Bronchial epithelial cell (primary cell): ENCODE measurements around the gene ZNF441. TPM values are rescaled to one million over a fixed set of nuclear protein-coding genes. Genes with fewer than 3 reads are reported as not detected.
"Not testable (repeated sequence)": the region's sequence is repeated elsewhere in the genome, so short reads cannot be mapped to it uniquely, and the experiment has no call there.

Experiments used
- DNase-seq: peaks from one replicate; pipeline ENCODE4 v3.0.0-alpha.2; 2010; ENCODE audit warnings: low read depth
- FAIRE-seq: peaks from 2 replicates; lab custom pipeline; 2011; peaks lifted over from hg19 to GRCh38; lab: Jason Lieb, UNC
- H3K27me3 ChIP-seq: 2 replicates; pipeline ENCODE4 v1.5.1; 2011; ENCODE audit warnings: low read length; ENCODE audit not compliant: control insufficient read depth, insufficient read depth
- H3K36me3 ChIP-seq: 2 replicates; pipeline ENCODE4 v1.5.1; 2011; ENCODE audit warnings: low read length; ENCODE audit not compliant: control insufficient read depth, insufficient read depth
- H3K4me3 ChIP-seq: 2 replicates; pipeline ENCODE4 v1.5.1; 2011; ENCODE audit warnings: mild to moderate bottlenecking, low read depth, low read length, control low read depth
- total RNA-seq: library from RNA; depleted of rRNA; stranded (reverse); fragments of >200 nt; gene quantifications from 2 replicates; pipeline ENCODE4 v1.2.1, GENCODE V29; 2014
- TF ChIP-seq, protein P1 (sequence below): IDR thresholded peaks from 2 replicates; pipeline ENCODE4 v1.5.1; 2011; ENCODE audit warnings: mild to moderate bottlenecking, moderate library complexity, low read length, control low read depth, inconsistent platforms; ENCODE audit not compliant: insufficient read depth, severe bottlenecking

The ZNF441 gene
- total RNA-seq, 1 donor from 2014 or later: 7.6 TPM

DNA sequence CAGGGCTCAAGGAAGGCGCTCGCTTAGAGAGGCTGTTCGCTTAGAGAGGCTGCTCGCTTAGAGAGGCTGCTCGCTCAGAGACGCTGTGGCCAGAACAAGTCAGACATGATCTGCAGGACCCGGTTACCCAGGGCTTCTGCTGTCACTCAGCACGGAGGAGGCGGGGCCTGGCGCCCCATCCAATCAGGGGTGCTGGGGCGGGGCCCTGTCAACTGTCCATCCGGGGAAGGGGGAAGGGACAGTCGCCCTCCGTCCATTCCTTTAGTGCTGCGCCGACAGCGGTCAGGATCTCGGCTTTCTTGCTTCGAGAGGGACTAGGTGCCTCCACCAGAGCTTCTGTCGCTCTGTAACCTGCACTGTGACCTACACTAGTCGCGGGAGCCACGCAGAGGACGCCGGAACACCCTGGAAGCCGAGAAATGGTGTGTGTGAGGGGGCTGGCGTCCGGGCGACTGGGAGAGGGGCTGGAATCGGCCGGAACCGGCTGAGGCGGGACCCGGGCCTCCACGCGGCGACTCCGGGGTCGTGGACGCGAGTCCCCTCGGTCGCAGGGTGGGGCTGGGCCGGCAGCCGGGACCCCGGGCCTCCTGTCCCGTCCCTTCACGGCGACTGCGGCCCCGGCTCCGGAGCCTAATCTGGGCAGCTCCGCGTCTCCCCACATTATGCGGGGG is 47.4 kb downstream of the ZNF441 start, which contains the start of gene ZNF440:
Gene ZNF440, plus strand, starts transcription at position 245 of the 671 bp plus-strand sequence. Its CDS starts 175 bp downstream, at position 420.
- H3K4me3 ChIP-seq: peak within 1 kb of the TSS; percentile 96
- DNase-seq: peak; percentile 87
- no peaks in the 10 kb centered on the region for H3K27me3 ChIP-seq
- no peak for FAIRE-seq
- H3K36me3 ChIP-seq: peaks cover 1% of the 10 kb centered on the region
- TF ChIP-seq, protein P1, sequence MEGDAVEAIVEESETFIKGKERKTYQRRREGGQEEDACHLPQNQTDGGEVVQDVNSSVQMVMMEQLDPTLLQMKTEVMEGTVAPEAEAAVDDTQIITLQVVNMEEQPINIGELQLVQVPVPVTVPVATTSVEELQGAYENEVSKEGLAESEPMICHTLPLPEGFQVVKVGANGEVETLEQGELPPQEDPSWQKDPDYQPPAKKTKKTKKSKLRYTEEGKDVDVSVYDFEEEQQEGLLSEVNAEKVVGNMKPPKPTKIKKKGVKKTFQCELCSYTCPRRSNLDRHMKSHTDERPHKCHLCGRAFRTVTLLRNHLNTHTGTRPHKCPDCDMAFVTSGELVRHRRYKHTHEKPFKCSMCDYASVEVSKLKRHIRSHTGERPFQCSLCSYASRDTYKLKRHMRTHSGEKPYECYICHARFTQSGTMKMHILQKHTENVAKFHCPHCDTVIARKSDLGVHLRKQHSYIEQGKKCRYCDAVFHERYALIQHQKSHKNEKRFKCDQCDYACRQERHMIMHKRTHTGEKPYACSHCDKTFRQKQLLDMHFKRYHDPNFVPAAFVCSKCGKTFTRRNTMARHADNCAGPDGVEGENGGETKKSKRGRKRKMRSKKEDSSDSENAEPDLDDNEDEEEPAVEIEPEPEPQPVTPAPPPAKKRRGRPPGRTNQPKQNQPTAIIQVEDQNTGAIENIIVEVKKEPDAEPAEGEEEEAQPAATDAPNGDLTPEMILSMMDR: no peak

DNA sequence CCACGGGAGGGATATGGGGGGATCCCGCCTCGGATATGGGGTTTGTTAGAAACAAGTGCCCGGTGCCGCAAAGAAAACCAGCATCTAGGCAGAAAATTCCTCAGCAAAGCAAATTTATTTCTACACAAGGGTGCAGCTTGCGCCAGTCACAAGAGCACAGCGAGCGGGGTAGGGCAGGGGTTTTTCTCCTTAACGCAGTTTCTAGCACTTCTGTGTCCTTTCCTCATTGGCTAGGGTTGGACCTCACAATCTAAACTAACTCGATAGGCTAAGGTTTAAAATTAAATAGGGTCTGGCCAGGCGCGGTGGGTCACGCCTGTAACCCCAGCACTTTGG is 47.9 kb downstream of the ZNF441 start:
- Histone ChIP-seq H3K4me3 (peak overlapping the region; percentile 96), H3K27me3 (no peaks in the 10 kb centered on the region), H3K36me3 (peaks cover 1% of the 10 kb centered on the region)
- DNase-seq (peak; percentile 56), FAIRE-seq (no peak)
- TF ChIP-seq, protein P1: no peak

DNA sequence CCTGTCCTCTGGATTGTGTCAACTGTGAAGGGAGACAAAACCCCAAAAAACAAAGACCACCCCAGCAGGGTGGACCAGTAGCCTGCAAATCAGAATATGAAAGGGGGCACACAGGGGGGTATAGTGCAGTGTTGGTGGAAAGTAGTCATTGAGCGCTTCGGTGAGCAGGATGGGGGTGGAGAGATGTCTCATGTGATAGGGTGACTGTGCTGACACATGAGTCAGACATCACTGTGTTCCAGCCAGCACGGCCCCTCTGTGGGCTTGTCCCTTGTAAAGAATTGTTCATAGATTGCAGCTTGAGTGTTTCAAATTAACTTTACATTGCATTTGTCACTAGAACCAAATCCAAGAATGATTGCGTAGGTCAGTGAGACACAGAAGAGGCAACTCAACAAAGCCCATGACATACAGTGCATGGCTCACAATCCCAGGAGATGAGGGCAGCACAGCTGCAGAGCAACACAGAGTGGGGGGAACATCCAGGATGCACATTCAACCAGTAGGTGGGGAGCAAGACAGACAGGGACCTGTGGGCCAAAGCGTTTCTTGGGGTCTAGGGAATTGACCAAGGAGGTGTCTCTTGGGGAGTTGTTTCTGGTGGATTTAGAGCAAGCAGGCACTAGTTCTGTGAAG is 54.8 kb downstream of the ZNF441 start:
- Histone ChIP-seq H3K27me3 (no peaks in the 10 kb centered on the region), H3K4me3 (no peak overlapping the region), H3K36me3 (peaks cover 5% of the 10 kb centered on the region)
- FAIRE-seq: peak; percentile 66
- TF ChIP-seq, protein P1: no peak
- peak; percentile 21 for DNase-seq

DNA sequence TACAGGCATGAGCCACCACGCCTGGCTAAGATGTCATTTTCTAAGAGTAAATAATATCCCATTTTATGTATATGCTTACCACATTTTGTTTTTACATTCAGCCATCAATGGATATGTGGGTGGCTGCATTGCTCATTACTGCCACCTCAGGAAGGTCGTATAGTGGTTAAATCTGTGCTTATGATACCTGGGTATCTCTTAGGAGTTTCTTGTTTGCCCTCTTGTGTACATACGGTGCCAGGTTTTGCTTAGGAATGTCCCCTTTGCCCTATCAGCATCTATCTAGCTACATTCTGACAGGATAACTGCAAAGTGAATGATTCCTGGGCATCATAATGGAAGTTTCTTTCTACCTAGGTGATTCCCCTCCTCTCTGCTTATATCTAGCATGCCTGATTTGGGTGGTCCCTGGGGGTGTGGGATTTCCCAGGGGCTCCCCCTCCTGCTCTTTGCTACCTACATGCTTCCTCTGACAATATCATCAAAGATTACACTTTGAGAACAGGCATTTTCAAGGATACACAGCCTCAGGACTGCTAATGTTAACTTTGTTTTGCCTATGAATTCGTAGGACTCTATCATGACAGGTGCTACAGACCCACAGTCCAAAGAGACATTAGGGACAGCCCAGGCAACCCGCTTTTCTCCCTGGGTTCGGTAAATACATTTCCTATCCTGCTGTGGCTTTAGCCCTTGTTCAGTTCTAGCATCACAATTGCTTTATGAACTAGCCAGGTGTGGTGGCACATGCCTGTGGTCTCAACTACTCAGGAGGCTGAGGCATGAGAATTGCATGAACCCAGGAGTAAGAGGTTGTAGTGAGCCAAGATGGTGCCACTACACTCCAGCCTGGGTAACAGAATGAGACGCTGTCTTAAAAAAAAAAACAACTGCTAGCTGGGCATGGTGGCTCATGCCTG is 62.4 kb downstream of the ZNF441 start:
- not testable (repeated sequence) for H3K4me3 ChIP-seq, FAIRE-seq, H3K27me3 ChIP-seq, DNase-seq
- peaks cover 11% of the 10 kb centered on the region for H3K36me3 ChIP-seq

DNA sequence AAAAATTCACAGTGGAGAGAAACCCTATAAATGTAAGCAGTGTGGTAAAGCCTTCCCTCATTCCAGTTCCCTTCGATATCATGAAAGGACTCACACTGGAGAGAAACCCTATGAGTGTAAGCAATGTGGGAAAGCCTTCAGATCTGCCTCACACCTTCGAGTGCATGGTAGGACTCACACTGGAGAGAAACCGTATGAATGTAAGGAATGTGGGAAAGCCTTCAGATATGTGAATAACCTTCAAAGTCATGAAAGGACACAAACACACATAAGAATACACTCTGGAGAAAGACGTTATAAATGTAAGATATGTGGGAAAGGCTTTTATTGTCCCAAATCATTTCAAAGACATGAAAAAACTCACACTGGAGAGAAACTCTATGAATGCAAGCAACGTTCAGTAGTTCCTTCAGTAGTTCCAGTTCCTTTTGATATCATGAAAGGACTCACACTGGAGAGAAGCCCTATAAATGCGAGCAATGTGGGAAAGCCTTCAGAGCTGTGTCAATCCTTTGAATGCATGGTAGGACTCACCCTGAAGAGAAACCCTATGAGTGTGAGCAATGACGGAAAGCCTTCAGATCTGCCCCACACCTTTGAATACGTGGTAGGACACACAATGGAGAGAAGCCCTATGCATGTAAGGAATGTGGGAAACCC is 65.6 kb downstream of the ZNF441 start:
- FAIRE-seq: no peak

More for the DNA sequence above, 65.6 kb downstream of the ZNF441 start:
- TF ChIP-seq, protein P1: no peak
- peaks cover 11% of the 10 kb centered on the region for H3K36me3 ChIP-seq
- no peaks in the 10 kb centered on the region for H3K27me3 ChIP-seq
- H3K4me3 ChIP-seq: no peak overlapping the region
- no peak for DNase-seq
